HCT116 (cell line): ENCODE data around the gene KCNK1. TPM values are rescaled to one million over a fixed set of nuclear protein-coding genes. Genes with fewer than 3 reads are reported as not detected.

Experiments
- ATAC-seq: fragments of 200-7000 bp; cut with Tn5 transposase; 2 replicates; pipeline ENCODE4 v1.9.1; 2020; ENCODE audit warnings: mild to moderate bottlenecking, moderate library complexity
- BruUV-seq: library from RNA; stranded (reverse); fragments of 400-500 nt; replicated peaks from 2 replicates; lab custom pipeline; 2021; lab: Mats Ljungman, UMichigan
- CTCF ChIA-PET: fragments of 300-600 bp; sonication (Branson Sonifier 250); formaldehyde crosslinking; loops from one replicate; lab custom pipeline; 2021; ENCODE audit warnings: antibody characterized with exemption; lab: Charles Lee
- POLR2A ChIA-PET: fragments of 300-600, 350-600 bp; sonication (Branson Sonifier 250); formaldehyde crosslinking; loops from one replicate; lab custom pipeline; 2021; ENCODE audit warnings: antibody characterized with exemption; lab: Charles Lee
- RAD21 ChIA-PET, 2 experiments: fragments of 300-600 bp; sonication (Branson Sonifier 250); formaldehyde crosslinking; loops; one replicate each; lab custom pipeline; 2023; ENCODE audit warnings: low total read pairs in 2 of 2; ENCODE audit not compliant: uncharacterized antibody in 2 of 2, unreplicated experiment in 2 of 2, low non-redundant PET in 1 of 2; lab: Charles Lee
- DNase-seq: peaks from one replicate; pipeline ENCODE4 v3.0.0-alpha.2; 2010; ENCODE audit warnings: low read depth, low spot score
- H2AFZ ChIP-seq: fragments of 200-600 bp; shearing (Covaris generic), sonication (generic); 2 replicates; pipeline ENCODE4 v1.6.1; 2017; ENCODE audit warnings: low read depth, mixed run types, mixed read lengths, antibody characterized with exemption, low read length; ENCODE audit not compliant: poor library complexity, severe bottlenecking
- H3K27ac ChIP-seq: 2 replicates; pipeline ENCODE4 v1.5.1; 2012; ENCODE audit warnings: low read depth, low read length
- H3K27me3 ChIP-seq: fragments of 200-600 bp; sonication (generic); 2 replicates; pipeline ENCODE4 v1.6.1; 2016; ENCODE audit warnings: mixed run types, low read length, mixed read lengths; ENCODE audit not compliant: insufficient read depth
- H3K36me3 ChIP-seq, 2 experiments: fragments of 200-500 bp in 1 of 2; fragments of 200-600 bp in 1 of 2; sonication (Bioruptor generic) in 1 of 2; sonication (generic) in 1 of 2; 2 replicates each; pipeline versions ENCODE4 v1.5.1 to v1.6.1; 2014 to 2016; ENCODE audit warnings: low read length in 2 of 2, inconsistent platforms in 1 of 2, mixed read lengths in 1 of 2, mixed run types in 1 of 2; ENCODE audit not compliant: insufficient read depth in 2 of 2, control insufficient read depth in 1 of 2
- H3K4me1 ChIP-seq, 2 experiments: fragments of 200-600 bp in 1 of 2; sonication (generic) in 1 of 2; 2 replicates each; pipeline versions ENCODE4 v1.5.1 to v1.6.1; 2012 to 2017; ENCODE audit warnings: low read length in 2 of 2, inconsistent platforms in 1 of 2, mild to moderate bottlenecking in 1 of 2, mixed read lengths in 1 of 2, mixed run types in 1 of 2, moderate library complexity in 1 of 2; ENCODE audit not compliant: insufficient read depth in 2 of 2, control insufficient read depth in 1 of 2
- H3K4me2 ChIP-seq: fragments of 200-600 bp; sonication (generic); 2 replicates; pipeline ENCODE4 v1.6.1; 2017; ENCODE audit warnings: mixed run types, low read length, mixed read lengths
- H3K4me3 ChIP-seq, 2 experiments: fragments of 200-600 bp in 1 of 2; sonication (generic) in 1 of 2; replicated peaks in 1 of 2; 2 replicates each; pipeline ENCODE4 v1.5.1; 2011 to 2016; ENCODE audit warnings: low read length in 2 of 2, control low read depth in 1 of 2, low read depth in 1 of 2, mild to moderate bottlenecking in 1 of 2, mixed read lengths in 1 of 2, mixed run types in 1 of 2
- H3K79me2 ChIP-seq: fragments of 200-600 bp; sonication (generic); 2 replicates; pipeline ENCODE4 v1.6.1; 2017; ENCODE audit warnings: mild to moderate bottlenecking, mixed run types, low read length, moderate library complexity, mixed read lengths; ENCODE audit not compliant: insufficient read depth
- H3K9ac ChIP-seq: fragments of 200-600 bp; sonication (generic); 2 replicates; pipeline ENCODE4 v1.6.1; 2016; ENCODE audit warnings: low read length, mixed read lengths
- H3K9me2 ChIP-seq: fragments of 200-600 bp; sonication (generic), shearing (Covaris generic); 2 replicates; pipeline ENCODE4 v1.6.1; 2017; ENCODE audit warnings: mixed run types, mild to moderate bottlenecking, moderate library complexity; ENCODE audit not compliant: insufficient read depth
- H3K9me3 ChIP-seq, 2 experiments: fragments of 200-500 bp in 1 of 2; fragments of 200-600 bp in 1 of 2; sonication (Bioruptor generic) in 1 of 2; sonication (generic) in 1 of 2; 2 replicates each; pipeline ENCODE4 v1.6.1; 2014 to 2017; ENCODE audit warnings: low read length in 2 of 2, mixed read lengths in 2 of 2, inconsistent platforms in 1 of 2, low read depth in 1 of 2, mild to moderate bottlenecking in 1 of 2, mixed run types in 1 of 2, moderate library complexity in 1 of 2; ENCODE audit not compliant: control insufficient read depth in 1 of 2, insufficient read depth in 1 of 2
- H4K20me1 ChIP-seq: fragments of 200-600 bp; sonication (generic), shearing (Covaris generic); 2 replicates; pipeline ENCODE4 v1.6.1; 2017; ENCODE audit warnings: mixed run types, mild to moderate bottlenecking, moderate library complexity; ENCODE audit not compliant: insufficient read depth
- CEBPB ChIP-seq: IDR thresholded peaks from 2 replicates; pipeline ENCODE4 v1.6.1; 2012; ENCODE audit warnings: low read depth
- CTCF ChIP-seq, 3 experiments: fragments of 200-600 bp in 1 of 3; sonication (generic) in 1 of 3; IDR thresholded peaks in 2 of 3; conservative IDR thresholded peaks in 1 of 3; 2 replicates each; pipeline ENCODE4 v1.5.1; 2012 to 2017; ENCODE audit warnings: low read depth in 2 of 3, low read length in 2 of 3, antibody characterized with exemption in 1 of 3, borderline replicate concordance in 1 of 3, control low read depth in 1 of 3, mild to moderate bottlenecking in 1 of 3, mixed read lengths in 1 of 3, mixed run types in 1 of 3, moderate library complexity in 1 of 3; ENCODE audit not compliant: insufficient read depth in 1 of 3
- EZH2 ChIP-seq: fragments of 200-600 bp; sonication (generic); IDR thresholded peaks from 2 replicates; pipeline ENCODE4 v1.6.1; 2017; ENCODE audit warnings: antibody characterized with exemption, mixed run types
- EZH2phosphoT487 ChIP-seq: fragments of 200-600 bp; IDR thresholded peaks from 2 replicates; pipeline ENCODE4 v1.6.1; 2018; ENCODE audit warnings: antibody characterized with exemption, borderline replicate concordance
- JUND ChIP-seq: IDR thresholded peaks from 2 replicates; pipeline ENCODE4 v1.6.1; 2012
- REST ChIP-seq: IDR thresholded peaks from 2 replicates; pipeline ENCODE4 v1.6.1; 2012; ENCODE audit warnings: low read depth
- SP1 ChIP-seq: IDR thresholded peaks from 2 replicates; pipeline ENCODE4 v1.6.1; 2012; ENCODE audit warnings: low read depth
- ZFX ChIP-seq: fragments of 450-650 bp; IDR thresholded peaks from 2 replicates; pipeline ENCODE4 v1.6.1; 2017
- intact Hi-C: fragments of 100-400 bp; cut with micrococcal nuclease; formaldehyde crosslinking; loops from 2 replicates; pipeline ENCODE4 v1.10.0; 2022
- total RNA-seq: library from RNA; stranded (reverse); gene quantifications from one replicate; pipeline ENCODE4 v1.2.1, GENCODE V29; 2021; ENCODE audit not compliant: unreplicated experiment
- TF ChIP-seq, protein P1 (sequence below): IDR thresholded peaks from 2 replicates; pipeline ENCODE4 v1.6.1; 2012

Gene KCNK1
- total RNA-seq, 1 experiment from 2014 or later = 28.4 TPM

GRCh38 chr1:233636503-233636877 lies 22.6 kb downstream of the KCNK1 start:
- POLR2A ChIA-PET = no interaction called here

More at GRCh38 chr1:233636503-233636877, 22.6 kb downstream of the KCNK1 start:
- no TSS peak for BruUV-seq
- TF ChIP-seq JUND (no peak), EZH2 (no peak), ZFX (no peak), EZH2phosphoT487 (no peak), CTCF (IDR thresholded peaks at IDR 0.05 in 2 of 3, conservative IDR thresholded peaks at IDR 0.05 in 1 of 3; ENCODE audit: borderline replicate concordance in 1 of 3, insufficient read depth in 1 of 3, low read depth in 2 of 3, low read length in 2 of 3) (no peak), SP1 (no peak), CEBPB (no peak), REST (no peak)
- TF ChIP-seq, protein P1, sequence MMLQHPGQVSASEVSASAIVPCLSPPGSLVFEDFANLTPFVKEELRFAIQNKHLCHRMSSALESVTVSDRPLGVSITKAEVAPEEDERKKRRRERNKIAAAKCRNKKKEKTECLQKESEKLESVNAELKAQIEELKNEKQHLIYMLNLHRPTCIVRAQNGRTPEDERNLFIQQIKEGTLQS = no peak
- H3K27ac ChIP-seq = peak overlapping the region; percentile 30; the same call in 1 of the 2 replicates
- H4K20me1 ChIP-seq = no peaks in the 10 kb centered on the region
- H3K9me3 ChIP-seq = no peaks in the 10 kb centered on the region
- H3K27me3 ChIP-seq = no peaks in the 10 kb centered on the region
- no peak overlapping the region for H3K4me3 ChIP-seq
- ATAC-seq (0 out of 2 replicates have a peak, but pooled peaks have one; percentile 16), DNase-seq (no peak)
- ChIA-PET RAD21 (no interaction called here), CTCF (interaction anchor here (1.2 kb wide), 1 partner anchor 430 kb away, joined by 5 read pairs; no protein-coding TSS in a partner anchor)
- no peak overlapping the region for H3K9ac ChIP-seq
- intact Hi-C loops = no loop called here
- H3K79me2 ChIP-seq = peaks cover 41% of the 10 kb centered on the region; the same call in 1 of the 2 replicates
- H3K9me2 ChIP-seq = no peaks in the 10 kb centered on the region
- peaks cover 14 to 19% of the 10 kb centered on the region in 2 experiments for H3K4me1 ChIP-seq
- H3K4me2 ChIP-seq = peak overlapping the region; percentile 50
- H3K36me3 ChIP-seq = peaks cover 0 to under 1% of the 10 kb centered on the region in 2 experiments; a peak in 1 of 4 replicates
- no peak overlapping the region for H2AFZ ChIP-seq
